IPS DF 6.9 (cell line): ENCODE data around the gene CD300C.
"Not testable (repeated sequence)": the region's sequence is repeated elsewhere in the genome, so short reads cannot be mapped to it uniquely, and the experiment has no call there.

Experiments
- DNase-seq: peaks from one replicate; pipeline ENCODE4 v3.0.0-alpha.2; 2013; ENCODE audit warnings: low read depth, low spot score
- H3K27ac ChIP-seq: one replicate; pipeline ENCODE4 v1.5.1; 2013; ENCODE audit warnings: low read length, control low read depth
- H3K27me3 ChIP-seq: 2 replicates; pipeline ENCODE4 v1.6.1; 2013; ENCODE audit warnings: mild to moderate bottlenecking, low read length; ENCODE audit not compliant: control insufficient read depth, insufficient read depth
- H3K36me3 ChIP-seq: 2 replicates; pipeline ENCODE4 v1.6.1; 2013; ENCODE audit warnings: low read length; ENCODE audit not compliant: control insufficient read depth, insufficient read depth
- H3K4me1 ChIP-seq: 2 replicates; pipeline ENCODE4 v1.6.1; 2013; ENCODE audit warnings: low read length; ENCODE audit not compliant: control insufficient read depth, insufficient read depth
- H3K4me3 ChIP-seq: 2 replicates; pipeline ENCODE4 v1.5.1; 2013; ENCODE audit warnings: mild to moderate bottlenecking, low read length
- H3K9me3 ChIP-seq: 2 replicates; pipeline ENCODE4 v1.6.1; 2013; ENCODE audit warnings: low read length, inconsistent platforms; ENCODE audit not compliant: control insufficient read depth, insufficient read depth
- WGBS: extraction: QIAGEN DNeasy Blood & Tissue Kit; methylation state at CpG from one replicate; pipeline ENCODE4 v1.1.7; 2013; ENCODE audit warnings: mixed read lengths, missing lambda C conversion rate; ENCODE audit not compliant: insufficient read length, insufficient coverage; 5-methylcytosine and 5-hydroxymethylcytosine counted together

The CD300C gene

DNA sequence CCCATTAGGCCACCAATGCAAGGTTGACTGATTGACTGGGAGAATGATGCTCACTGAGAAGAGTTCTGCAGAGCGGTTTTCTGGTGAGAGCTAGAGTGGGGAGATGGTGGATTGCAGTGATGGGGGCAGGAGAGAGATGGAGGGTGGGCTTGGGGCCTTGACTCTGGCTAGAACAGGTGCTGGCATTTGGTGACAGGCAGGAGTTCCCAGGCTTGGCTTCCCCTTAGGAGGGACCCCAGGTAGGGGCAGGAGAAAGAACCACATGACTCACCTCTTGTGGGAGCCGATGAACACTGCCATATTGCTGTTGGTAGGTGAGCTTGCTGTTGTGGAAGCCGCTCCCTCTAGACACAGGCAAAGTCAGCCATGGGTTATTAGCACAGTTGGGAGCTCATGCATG lies 22.6 kb downstream of the CD300C start:
- Histone ChIP-seq H3K9me3 (no peaks in the 10 kb centered on the region), H3K27me3 (no peaks in the 10 kb centered on the region), H3K4me3 (no peak overlapping the region), H3K4me1 (no peaks in the 10 kb centered on the region), H3K36me3 (no peaks in the 10 kb centered on the region), H3K27ac (no peak overlapping the region)
- no CpG with 5 or more reads among the region's 3 CpGs for WGBS
- DNase-seq, result no peak

DNA sequence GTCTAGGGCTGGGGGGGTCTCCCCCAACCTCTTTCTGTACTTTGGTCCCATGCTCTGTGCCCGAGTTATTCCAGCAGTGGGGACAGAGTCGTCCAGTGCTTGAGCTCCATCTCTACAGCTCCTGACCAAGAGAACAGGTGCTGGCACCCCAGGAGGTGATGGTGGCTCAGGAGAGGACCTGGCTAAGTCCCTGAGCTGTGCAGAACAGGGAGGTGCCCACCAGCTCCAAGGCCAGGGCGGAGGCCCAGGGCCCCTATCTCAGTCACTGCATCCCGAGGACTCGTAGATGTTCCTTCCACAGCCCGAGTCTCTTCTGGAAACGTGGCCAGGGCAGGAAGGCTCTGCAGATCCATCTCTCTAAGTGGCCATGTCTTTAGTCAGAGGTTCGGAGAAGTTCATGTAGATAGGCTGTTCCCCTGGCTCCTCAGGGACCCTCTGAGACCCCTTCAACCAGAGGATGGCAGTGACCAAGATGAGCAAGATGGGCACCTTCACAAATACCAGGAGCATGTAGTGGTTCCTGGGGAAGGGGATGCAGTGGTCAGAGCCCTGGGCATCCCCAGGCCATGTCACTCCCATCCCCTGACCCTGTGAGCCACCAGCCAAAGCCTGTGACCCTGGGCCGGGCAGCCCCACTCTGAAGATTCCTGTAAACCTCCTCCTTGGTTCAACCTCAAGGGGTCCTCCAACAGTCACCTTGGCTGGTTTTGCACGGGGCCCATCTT lies 23.4 kb downstream of the CD300C start:
- no CpG with 5 or more reads among the region's 10 CpGs for WGBS
- Histone ChIP-seq H3K9me3 (no peaks in the 10 kb centered on the region), H3K27ac (no peak overlapping the region), H3K27me3 (no peaks in the 10 kb centered on the region), H3K36me3 (no peaks in the 10 kb centered on the region), H3K4me1 (no peaks in the 10 kb centered on the region), H3K4me3 (no peak overlapping the region)
- no peak for DNase-seq

DNA sequence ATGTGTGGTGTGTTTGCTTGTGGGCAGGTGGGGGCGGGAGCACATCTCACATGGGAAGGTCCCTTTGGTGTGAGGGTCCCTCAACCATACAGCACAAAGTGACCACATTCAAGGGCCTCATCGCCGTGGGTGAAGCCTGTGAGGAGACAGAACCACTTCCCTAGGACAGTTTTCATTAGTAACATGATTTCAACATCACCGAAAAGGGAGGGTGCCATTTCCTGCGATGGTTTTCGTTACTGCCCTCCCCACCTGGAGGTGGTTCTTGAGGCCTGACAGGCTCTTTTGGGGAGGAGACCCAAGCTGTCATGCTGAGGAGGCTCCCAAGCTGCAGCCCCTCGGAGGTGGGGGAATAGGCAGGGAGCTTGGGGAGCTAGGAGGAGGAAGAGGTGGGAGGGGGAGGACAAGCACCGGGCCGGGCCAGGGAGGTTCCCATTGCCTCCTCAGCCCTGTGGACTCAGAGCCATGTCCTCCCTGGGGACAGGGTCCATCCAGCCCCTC lies 24.2 kb downstream of the CD300C start:
- Histone ChIP-seq H3K4me1 (no peaks in the 10 kb centered on the region), H3K27me3 (no peaks in the 10 kb centered on the region), H3K9me3 (no peaks in the 10 kb centered on the region), H3K4me3 (no peak overlapping the region), H3K36me3 (no peaks in the 10 kb centered on the region), H3K27ac (no peak overlapping the region)
- no CpG with 5 or more reads among the region's 9 CpGs for WGBS
- no peak for DNase-seq

DNA sequence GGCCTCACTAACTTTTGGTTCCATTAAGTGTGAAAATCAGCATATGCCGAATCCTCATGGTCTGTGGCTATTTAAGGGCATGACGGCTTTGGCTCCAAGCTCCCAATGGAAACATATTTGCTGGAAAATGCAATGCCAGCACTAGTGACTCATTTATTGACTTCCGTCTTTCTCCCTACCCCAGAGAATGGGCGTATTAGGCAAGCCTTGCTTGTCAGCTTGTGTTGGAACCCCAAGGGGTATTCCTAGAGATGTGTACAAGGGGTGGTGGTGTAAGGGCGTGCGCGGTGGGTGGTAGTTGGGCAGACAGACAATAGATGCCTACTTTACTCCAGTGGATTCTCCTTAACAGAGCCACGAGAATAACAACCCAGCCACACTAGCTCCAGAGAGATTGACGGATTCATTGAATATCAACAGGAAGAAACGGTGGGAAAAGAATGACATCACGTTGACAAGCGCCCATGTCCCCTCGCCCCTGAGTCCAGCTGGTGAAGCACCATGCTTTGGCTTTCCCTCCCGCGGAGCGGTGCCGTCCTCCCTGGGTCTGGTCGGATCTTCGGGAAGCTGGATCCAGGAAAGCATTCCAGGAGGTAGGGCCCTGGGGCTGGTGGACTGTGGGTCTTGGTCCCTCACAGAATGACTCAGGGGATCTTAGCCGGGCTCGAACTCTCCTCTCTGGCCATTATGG lies 25.0 kb downstream of the CD300C start:
- H3K4me1 ChIP-seq, result no peaks in the 10 kb centered on the region
- no peak overlapping the region for H3K27ac ChIP-seq
- H3K27me3 ChIP-seq, result no peaks in the 10 kb centered on the region

DNA sequence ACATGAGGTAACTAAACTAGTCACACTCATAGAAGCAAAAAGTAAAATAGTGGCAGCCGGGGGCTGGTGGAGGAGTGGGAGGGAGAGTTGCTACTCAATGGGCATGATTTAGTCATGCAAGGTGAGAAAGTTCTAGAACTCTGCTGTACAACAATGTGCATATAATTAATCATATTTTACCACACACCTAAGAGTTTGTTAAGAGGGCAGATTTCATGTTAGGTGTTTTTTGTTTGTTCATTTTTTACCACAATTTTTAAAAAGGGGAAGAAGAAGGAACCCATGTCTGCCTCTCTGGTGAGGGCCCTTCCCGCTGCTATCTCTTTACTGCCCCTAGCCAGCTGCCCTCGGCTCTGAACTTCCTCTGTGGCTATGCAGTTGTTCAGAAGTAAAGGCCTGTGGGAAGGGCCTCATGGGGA lies 25.9 kb downstream of the CD300C start:
- H3K27me3 ChIP-seq, result no peaks in the 10 kb centered on the region
- DNase-seq, result no peak

More for the DNA sequence above, 25.0 kb downstream of the CD300C start:
- Histone ChIP-seq H3K36me3 (no peaks in the 10 kb centered on the region), H3K4me3 (no peak overlapping the region), H3K9me3 (no peaks in the 10 kb centered on the region)
- DNase-seq, result no peak
- no CpG with 5 or more reads among the region's 21 CpGs for WGBS

DNA sequence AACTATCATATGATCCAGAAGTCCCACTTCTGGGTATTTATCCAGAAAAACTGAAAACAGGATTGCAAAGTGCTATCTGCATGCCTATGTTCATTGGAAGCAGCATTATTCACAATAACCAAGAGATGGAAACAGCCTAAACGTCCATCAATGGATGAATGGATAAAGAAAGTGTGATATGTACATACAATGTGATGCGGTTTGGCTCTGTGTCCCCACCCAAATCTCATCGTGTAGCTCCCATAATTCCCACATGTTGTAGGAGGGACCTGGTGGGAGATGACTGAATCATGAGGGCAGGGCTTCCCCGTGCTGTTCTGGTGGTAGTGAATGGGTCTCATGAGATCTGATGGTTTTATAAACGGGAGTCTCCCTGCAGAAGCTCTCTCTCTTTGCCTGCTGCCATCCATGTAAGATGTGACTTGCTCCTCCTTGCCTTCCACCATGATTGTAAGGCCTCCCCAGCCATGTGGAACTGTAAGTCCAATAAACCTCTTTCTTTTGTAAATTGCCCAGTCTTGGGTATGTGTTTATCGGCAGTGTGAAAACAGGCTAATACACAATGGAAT lies 27.4 kb downstream of the CD300C start:
- not testable (repeated sequence) for DNase-seq, H3K36me3 ChIP-seq, H3K27ac ChIP-seq, H3K9me3 ChIP-seq, H3K4me1 ChIP-seq, H3K27me3 ChIP-seq, H3K4me3 ChIP-seq
- WGBS, result no CpG with 5 or more reads among the region's 6 CpGs

More for the DNA sequence above, 25.9 kb downstream of the CD300C start:
- no CpG with 5 or more reads among the region's 3 CpGs for WGBS
- Histone ChIP-seq H3K4me3 (no peak overlapping the region), H3K36me3 (no peaks in the 10 kb centered on the region), H3K4me1 (no peaks in the 10 kb centered on the region), H3K27ac (no peak overlapping the region), H3K9me3 (no peaks in the 10 kb centered on the region)

DNA sequence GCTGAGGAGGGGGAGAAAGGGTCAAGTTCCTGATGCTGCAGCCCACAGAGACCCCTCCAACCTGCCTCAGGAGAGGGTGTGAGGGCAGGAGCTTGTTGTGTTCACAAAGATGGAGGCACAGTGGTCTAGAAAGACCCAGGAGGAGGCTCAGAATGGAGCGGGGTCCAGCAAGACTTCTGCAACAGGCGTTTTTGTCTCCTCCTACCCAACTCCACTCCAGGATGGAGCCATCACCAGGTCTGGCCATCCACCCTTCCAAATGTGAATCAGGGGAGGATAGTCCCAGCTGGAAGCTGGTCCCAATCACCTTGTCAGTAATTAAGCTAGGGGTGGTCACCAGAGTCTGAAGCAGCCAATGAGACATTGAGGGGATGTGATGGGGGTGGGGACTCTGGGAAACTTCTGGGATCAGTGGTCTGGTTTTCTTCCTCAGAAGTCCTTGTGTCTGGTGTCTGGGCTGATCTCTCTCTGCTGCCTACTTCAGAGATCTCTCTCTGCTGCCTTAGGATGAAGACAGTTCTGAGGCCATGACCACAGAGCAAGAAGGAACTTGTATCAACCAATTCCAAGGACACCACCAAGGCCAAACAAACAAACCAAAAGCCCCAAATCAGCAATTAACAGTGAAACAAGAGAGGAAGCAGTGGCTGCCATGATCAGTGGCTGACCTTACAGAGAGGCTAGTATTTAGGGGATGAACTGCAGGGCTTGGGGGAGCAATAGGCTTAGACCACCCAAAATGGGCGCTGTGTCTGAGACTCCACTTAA lies 29.2 kb downstream of the CD300C start:
- H3K4me3 ChIP-seq, result no peak overlapping the region
- no peak overlapping the region for H3K27ac ChIP-seq
- no CpG with 5 or more reads among the region's 3 CpGs for WGBS
- no peaks in the 10 kb centered on the region; the same call in 1 of the 2 replicates for H3K9me3 ChIP-seq
- DNase-seq, result no peak
- H3K27me3 ChIP-seq, result no peaks in the 10 kb centered on the region
- H3K4me1 ChIP-seq, result no peaks in the 10 kb centered on the region
- no peaks in the 10 kb centered on the region for H3K36me3 ChIP-seq

DNA sequence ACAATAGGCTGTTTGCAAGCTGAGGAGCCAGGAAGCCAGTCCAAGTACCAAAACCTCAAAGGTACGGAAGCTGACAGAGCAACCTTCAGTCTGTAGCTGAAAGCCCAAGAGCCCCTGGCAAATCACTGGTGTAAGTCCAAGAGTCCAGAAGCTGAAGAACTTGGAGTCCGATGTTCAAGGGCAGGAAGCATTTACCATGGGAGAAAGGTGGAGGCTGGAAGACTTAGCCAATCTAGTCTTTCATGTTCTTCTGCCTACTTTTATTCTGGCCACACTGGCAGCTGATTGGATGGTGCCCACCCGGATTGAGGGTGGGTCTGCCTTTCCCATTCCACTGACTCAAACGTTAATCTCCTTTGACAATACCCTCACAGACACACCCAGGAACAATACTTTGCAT lies 30.0 kb downstream of the CD300C start:
- H3K9me3 ChIP-seq, result no peaks in the 10 kb centered on the region; the same call in 1 of the 2 replicates
- H3K27ac ChIP-seq, result no peak overlapping the region
- no peak for DNase-seq
- no peaks in the 10 kb centered on the region for H3K36me3 ChIP-seq
- H3K27me3 ChIP-seq, result no peaks in the 10 kb centered on the region
- WGBS, result no CpG with 5 or more reads among the region's 4 CpGs
- H3K4me1 ChIP-seq, result no peaks in the 10 kb centered on the region
- H3K4me3 ChIP-seq, result no peak overlapping the region

DNA sequence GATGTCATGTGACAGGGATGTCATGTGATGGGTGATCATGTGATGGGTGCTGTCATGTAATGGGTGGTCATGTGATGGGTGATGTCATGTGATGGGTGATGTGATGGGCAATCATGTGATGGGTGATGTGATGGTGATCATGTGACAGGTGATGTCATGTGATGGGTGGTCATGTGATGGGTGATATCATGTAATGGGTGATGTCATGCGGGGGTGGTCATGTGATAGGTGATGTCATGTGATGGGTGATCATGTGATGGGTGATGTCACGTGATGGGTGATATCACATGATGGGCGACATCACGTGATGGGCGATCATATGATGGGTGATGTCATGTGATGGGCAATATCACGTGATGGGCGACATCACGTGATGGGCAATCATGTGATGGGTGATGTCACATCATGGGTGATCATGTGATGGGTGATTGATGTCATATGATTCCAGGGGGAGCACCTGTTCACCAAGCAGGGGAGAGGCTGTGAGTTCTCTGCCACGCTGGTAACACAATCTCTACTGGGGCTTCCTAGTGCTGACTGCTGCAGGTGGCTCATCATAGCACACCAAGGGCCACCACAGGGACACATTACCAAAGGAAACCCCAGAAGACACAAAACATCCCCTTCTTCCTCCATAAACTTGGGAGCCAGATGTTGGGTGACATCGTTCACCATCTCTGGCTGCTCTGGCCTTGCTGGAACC lies 31.1 kb downstream of the CD300C start:
- no CpG with 5 or more reads among the region's 10 CpGs for WGBS
- H3K9me3 ChIP-seq, result no peaks in the 10 kb centered on the region; the same call in 1 of the 2 replicates
- no peaks in the 10 kb centered on the region for H3K27me3 ChIP-seq
- H3K4me1 ChIP-seq, result no peaks in the 10 kb centered on the region
- H3K27ac ChIP-seq, result no peak overlapping the region
- H3K4me3 ChIP-seq, result no peak overlapping the region
- no peak for DNase-seq
- H3K36me3 ChIP-seq, result no peaks in the 10 kb centered on the region
